Measurements from ENCODE around the gene CHMP2B. TPM values are rescaled to one million over a fixed set of nuclear protein-coding genes. Genes with fewer than 3 reads are reported as not detected.

The CHMP2B gene
- 10 to 100 TPM; 28.4 to 29.0 TPM for total RNA-seq

DNA sequence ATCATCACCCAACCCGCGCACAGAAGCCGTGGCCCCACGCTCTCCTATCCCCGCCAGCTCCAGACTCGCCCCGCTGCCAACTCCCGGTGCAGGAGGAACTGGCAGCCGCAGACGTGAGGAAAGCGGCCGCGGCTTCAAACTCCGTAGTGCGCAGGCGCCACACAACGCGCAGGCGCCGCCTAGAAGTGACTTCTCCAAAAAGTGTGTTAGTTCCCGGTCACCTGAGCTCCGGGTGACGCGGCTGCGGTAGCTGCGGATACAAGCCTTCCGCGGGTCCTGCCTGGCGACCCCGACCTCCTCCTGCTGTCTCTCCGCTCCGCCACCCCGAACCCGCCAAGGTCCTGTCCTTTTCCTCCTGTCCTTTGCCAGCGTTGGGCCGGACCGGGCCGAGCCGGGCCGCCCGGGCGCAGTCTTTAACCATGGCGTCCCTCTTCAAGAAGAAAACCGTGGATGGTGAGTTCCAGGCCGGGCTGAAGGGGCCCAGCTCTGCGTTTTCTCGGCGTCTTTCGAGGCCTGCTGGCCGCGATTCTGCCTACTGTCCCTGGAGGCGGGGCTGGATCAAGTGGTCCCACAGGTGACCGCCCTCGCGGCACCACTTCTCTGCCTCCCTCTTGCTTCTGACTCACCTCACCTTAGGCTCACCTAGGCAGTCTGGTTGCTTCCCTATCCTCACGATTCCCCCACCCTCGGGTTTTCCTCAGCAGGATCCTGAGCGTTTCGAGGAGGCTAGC lies at the start of gene CHMP2B:
CHMP2B (plus strand) TSS at position 206 of the 731 bp plus-strand sequence; CDS start at position 420, 214 bp downstream.
- Mint-ChIP-seq H3K9me3 (peaks cover 4% of the 10 kb centered on the region), H3K36me3 (peaks cover 5% of the 10 kb centered on the region), H3K27ac (peak within 1 kb of the TSS; percentile 89), H3K4me3 (peak within 1 kb of the TSS; percentile 89), H3K27me3 (peaks cover 3% of the 10 kb centered on the region), H3K4me1 (ENCODE audit: low read depth) (peaks cover 33% of the 10 kb centered on the region)
- peak; percentile 94 for DNase-seq
- intact Hi-C loops (cut with micrococcal nuclease), result loop anchor here (1.0 to 2.0 kb wide), 2 partner anchors 106 to 832 kb away; partner anchors contain the start of genes CGGBP1 and ZNF654
- POLR2A ChIA-PET, result interaction anchor here (0.9 to 1.2 kb wide), 2 partner anchors 16 to 922 kb away, joined by 3 read pairs; partner anchors contain the start of gene C3orf38
- CTCF ChIA-PET, result interaction anchor here (1.5 kb wide), 1 partner anchor 33 kb away, joined by 4 read pairs; no protein-coding TSS in a partner anchor

DNA sequence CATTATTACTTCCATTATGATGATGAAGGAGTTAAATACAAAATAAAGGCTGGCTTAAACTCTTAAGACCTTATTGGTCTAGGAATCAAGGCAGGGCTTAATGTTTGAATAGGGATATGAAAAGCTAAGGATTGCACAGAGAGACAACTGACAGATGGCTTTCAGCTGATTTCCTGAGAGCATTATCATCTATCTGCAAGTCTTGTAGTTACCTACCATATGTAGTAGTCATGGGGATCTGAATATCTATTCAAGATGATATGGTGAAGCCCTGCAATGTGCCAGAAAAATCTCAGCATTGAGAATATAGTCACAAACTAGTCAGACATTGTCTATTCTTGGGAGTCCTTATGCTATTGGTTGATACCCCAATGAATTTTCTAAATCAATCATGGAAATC lies 47.5 kb upstream of the CHMP2B start:
- no peaks in the 10 kb centered on the region for H3K36me3 Mint-ChIP-seq
- no peak for DNase-seq
- no peak overlapping the region for H3K4me3 Mint-ChIP-seq
- H3K27me3 Mint-ChIP-seq, result peaks cover 3% of the 10 kb centered on the region
- H3K27ac Mint-ChIP-seq, result no peak overlapping the region
- ChIA-PET POLR2A (no interaction called here), CTCF (interaction anchor here (1.5 kb wide), 1 partner anchor 12 kb away, joined by 8 read pairs; no protein-coding TSS in a partner anchor)
- no peaks in the 10 kb centered on the region for H3K9me3 Mint-ChIP-seq
- intact Hi-C loops (cut with micrococcal nuclease), result no loop called here
- H3K4me1 Mint-ChIP-seq (ENCODE audit: low read depth), result no peaks in the 10 kb centered on the region

DNA sequence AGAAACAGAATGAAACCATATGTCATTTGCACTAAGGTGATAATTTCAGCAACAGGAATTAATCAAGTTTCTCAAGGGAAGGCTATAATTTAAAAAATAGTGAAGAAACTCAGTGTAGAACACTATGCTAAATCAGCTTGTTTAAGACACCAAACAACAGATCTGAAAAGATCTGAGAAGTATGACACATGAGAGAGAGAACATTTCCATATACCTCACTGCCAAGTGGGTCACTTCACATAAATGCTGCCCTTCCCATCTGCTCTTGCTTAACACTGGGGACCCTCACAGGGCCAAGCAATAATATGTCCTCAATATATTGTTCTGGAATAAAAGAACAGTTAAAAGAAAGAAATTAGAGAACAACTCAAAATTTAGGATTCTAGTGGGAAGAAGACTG lies 45.6 kb upstream of the CHMP2B start:
- Mint-ChIP-seq H3K9me3 (no peaks in the 10 kb centered on the region), H3K4me3 (no peak overlapping the region), H3K27ac (no peak overlapping the region), H3K36me3 (no peaks in the 10 kb centered on the region), H3K4me1 (ENCODE audit: low read depth) (no peaks in the 10 kb centered on the region), H3K27me3 (peaks cover 3% of the 10 kb centered on the region)
- ChIA-PET POLR2A (no interaction called here), CTCF (interaction anchor here (1.0 kb wide), 1 partner anchor 14 kb away, joined by 3 read pairs; no protein-coding TSS in a partner anchor)
- DNase-seq, result no peak
- intact Hi-C loops (cut with micrococcal nuclease), result no loop called here

- CTCF ChIA-PET, result interaction anchor here (1.0 kb wide), 1 partner anchor 14 kb away, joined by 3 read pairs; no protein-coding TSS in a partner anchor
- intact Hi-C loops (cut with micrococcal nuclease), result no loop called here
- POLR2A ChIA-PET, result no interaction called here
- peaks cover 3% of the 10 kb centered on the region for H3K27me3 Mint-ChIP-seq
- no peak overlapping the region for H3K4me3 Mint-ChIP-seq
- no peaks in the 10 kb centered on the region for H3K36me3 Mint-ChIP-seq
- H3K27ac Mint-ChIP-seq, result no peak overlapping the region
- H3K4me1 Mint-ChIP-seq (ENCODE audit: low read depth), result no peaks in the 10 kb centered on the region
- no peak for DNase-seq
- no peaks in the 10 kb centered on the region for H3K9me3 Mint-ChIP-seq
Measured at GRCh38 chr3:87182023-87182422, 45.1 kb upstream of the CHMP2B start.

DNA sequence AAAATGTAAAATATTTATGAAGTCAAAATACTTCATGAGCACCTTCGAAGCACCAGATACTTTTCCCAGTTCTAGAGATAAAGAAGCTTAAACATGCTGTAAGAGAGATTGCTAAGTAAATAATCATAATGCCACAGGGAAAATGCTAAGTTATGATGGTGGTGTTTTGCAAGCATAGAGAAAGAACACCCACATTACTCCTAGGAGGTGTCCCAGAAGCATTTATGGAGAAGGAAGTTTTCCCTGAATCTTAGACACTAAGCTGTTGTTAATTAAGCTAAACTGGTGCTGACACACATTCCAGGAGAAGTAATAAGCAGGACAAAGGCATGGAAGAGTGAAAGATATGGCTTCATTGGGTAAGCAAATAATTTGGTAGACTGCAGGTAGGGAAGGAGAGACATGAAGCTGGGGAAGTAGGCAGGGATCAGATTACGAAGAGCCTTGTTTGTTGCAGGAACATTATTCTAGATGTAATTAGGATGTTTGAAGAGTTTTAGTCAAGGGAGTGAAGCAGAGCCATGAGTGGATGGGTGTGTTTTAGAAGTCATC lies 40.4 kb upstream of the CHMP2B start:
- ChIA-PET POLR2A (no interaction called here), CTCF (no interaction called here)
- Mint-ChIP-seq H3K4me3 (no peak overlapping the region), H3K9me3 (no peaks in the 10 kb centered on the region), H3K27me3 (no peaks in the 10 kb centered on the region), H3K36me3 (no peaks in the 10 kb centered on the region), H3K27ac (no peak overlapping the region), H3K4me1 (ENCODE audit: low read depth) (no peaks in the 10 kb centered on the region)
- intact Hi-C loops (cut with micrococcal nuclease), result no loop called here
- DNase-seq, result no peak

DNA sequence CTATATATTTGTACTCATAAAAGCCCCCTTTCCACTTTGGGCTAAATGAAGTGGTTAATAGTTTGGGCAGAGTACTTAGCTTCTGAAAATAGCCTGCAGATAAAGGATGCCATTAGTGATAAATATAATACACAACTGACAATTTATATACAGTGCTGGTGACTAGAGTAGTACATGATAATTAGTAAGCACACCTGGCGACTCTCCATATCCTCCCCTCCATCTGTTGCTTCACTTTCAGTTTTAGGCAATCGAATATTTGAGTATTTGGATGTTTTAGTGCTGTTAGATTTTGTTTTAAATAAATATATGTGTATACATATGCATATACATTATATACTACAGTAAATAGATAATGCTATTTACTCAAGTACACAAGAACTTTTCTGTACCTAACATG lies 35.9 kb upstream of the CHMP2B start:
- Mint-ChIP-seq H3K36me3 (no peaks in the 10 kb centered on the region), H3K27ac (no peak overlapping the region), H3K4me3 (no peak overlapping the region), H3K27me3 (no peaks in the 10 kb centered on the region), H3K4me1 (ENCODE audit: low read depth) (no peaks in the 10 kb centered on the region), H3K9me3 (peaks cover 7% of the 10 kb centered on the region)
- no peak for DNase-seq
- intact Hi-C loops (cut with micrococcal nuclease), result no loop called here
- ChIA-PET CTCF (no interaction called here), POLR2A (no interaction called here)

GRCh38 chr3:87191641-87192040 lies 35.5 kb upstream of the CHMP2B start:
- H3K36me3 Mint-ChIP-seq, result no peaks in the 10 kb centered on the region
- ChIA-PET CTCF (no interaction called here), POLR2A (no interaction called here)
- H3K9me3 Mint-ChIP-seq, result peaks cover 12% of the 10 kb centered on the region
- H3K4me1 Mint-ChIP-seq (ENCODE audit: low read depth), result no peaks in the 10 kb centered on the region
- no peak overlapping the region for H3K4me3 Mint-ChIP-seq
- H3K27me3 Mint-ChIP-seq, result no peaks in the 10 kb centered on the region
- no peak for DNase-seq
- no peak overlapping the region for H3K27ac Mint-ChIP-seq
- intact Hi-C loops (cut with micrococcal nuclease), result no loop called here

- H3K4me1 Mint-ChIP-seq (ENCODE audit: low read depth), result no peaks in the 10 kb centered on the region
- intact Hi-C loops (cut with micrococcal nuclease), result no loop called here
- no peaks in the 10 kb centered on the region for H3K27me3 Mint-ChIP-seq
- H3K27ac Mint-ChIP-seq, result no peak overlapping the region
- ChIA-PET POLR2A (no interaction called here), CTCF (no interaction called here)
- DNase-seq, result no peak
- peaks cover 17% of the 10 kb centered on the region for H3K9me3 Mint-ChIP-seq
- H3K36me3 Mint-ChIP-seq, result no peaks in the 10 kb centered on the region
- H3K4me3 Mint-ChIP-seq, result no peak overlapping the region
Measured at GRCh38 chr3:87196879-87197278, 30.2 kb upstream of the CHMP2B start.

GRCh38 chr3:87197531-87197930 lies 29.6 kb upstream of the CHMP2B start:
- no peaks in the 10 kb centered on the region for H3K4me1 Mint-ChIP-seq (ENCODE audit: low read depth)
- intact Hi-C loops (cut with micrococcal nuclease), result no loop called here
- H3K4me3 Mint-ChIP-seq, result no peak overlapping the region
- POLR2A ChIA-PET, result no interaction called here
- no peak overlapping the region for H3K27ac Mint-ChIP-seq
- H3K9me3 Mint-ChIP-seq, result peaks cover 17% of the 10 kb centered on the region
- CTCF ChIA-PET, result no interaction called here
- no peaks in the 10 kb centered on the region for H3K36me3 Mint-ChIP-seq
- no peak for DNase-seq
- no peaks in the 10 kb centered on the region for H3K27me3 Mint-ChIP-seq

DNA sequence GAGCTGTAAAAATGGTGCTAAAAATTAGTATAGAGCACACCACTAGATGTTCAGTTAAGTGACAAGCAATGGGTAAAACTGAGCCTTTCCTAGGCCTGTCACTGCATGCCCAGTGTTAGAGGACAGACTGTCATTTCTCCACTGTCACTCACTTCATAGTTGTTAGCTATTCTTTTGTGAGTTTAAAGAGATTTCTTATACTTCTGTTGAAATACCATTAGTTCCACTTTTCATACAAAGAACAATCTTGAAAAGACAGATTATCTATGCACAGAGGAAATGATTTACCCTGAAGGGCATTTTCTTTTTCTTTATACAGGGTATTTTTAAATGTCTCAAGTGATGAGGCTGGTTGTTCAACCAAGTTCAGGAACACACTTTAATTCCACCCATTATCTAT lies 28.3 kb upstream of the CHMP2B start:
- Mint-ChIP-seq H3K27ac (no peak overlapping the region), H3K4me1 (ENCODE audit: low read depth) (no peaks in the 10 kb centered on the region)

GRCh38 chr3:87199628-87200027 lies 27.5 kb upstream of the CHMP2B start:
- H3K9me3 Mint-ChIP-seq, result peaks cover 17% of the 10 kb centered on the region
- ChIA-PET POLR2A (no interaction called here), CTCF (no interaction called here)
- no peak for DNase-seq
- H3K4me1 Mint-ChIP-seq (ENCODE audit: low read depth), result no peaks in the 10 kb centered on the region
- H3K27me3 Mint-ChIP-seq, result peaks cover 3% of the 10 kb centered on the region
- intact Hi-C loops (cut with micrococcal nuclease), result no loop called here
- H3K36me3 Mint-ChIP-seq, result no peaks in the 10 kb centered on the region
- no peak overlapping the region for H3K4me3 Mint-ChIP-seq
- H3K27ac Mint-ChIP-seq, result no peak overlapping the region

More for the DNA sequence above, 28.3 kb upstream of the CHMP2B start:
- intact Hi-C loops (cut with micrococcal nuclease), result no loop called here
- CTCF ChIA-PET, result no interaction called here
- Mint-ChIP-seq H3K4me3 (no peak overlapping the region), H3K36me3 (no peaks in the 10 kb centered on the region), H3K27me3 (peaks cover 2% of the 10 kb centered on the region), H3K9me3 (peaks cover 17% of the 10 kb centered on the region)
- POLR2A ChIA-PET, result no interaction called here
- DNase-seq, result no peak

DNA sequence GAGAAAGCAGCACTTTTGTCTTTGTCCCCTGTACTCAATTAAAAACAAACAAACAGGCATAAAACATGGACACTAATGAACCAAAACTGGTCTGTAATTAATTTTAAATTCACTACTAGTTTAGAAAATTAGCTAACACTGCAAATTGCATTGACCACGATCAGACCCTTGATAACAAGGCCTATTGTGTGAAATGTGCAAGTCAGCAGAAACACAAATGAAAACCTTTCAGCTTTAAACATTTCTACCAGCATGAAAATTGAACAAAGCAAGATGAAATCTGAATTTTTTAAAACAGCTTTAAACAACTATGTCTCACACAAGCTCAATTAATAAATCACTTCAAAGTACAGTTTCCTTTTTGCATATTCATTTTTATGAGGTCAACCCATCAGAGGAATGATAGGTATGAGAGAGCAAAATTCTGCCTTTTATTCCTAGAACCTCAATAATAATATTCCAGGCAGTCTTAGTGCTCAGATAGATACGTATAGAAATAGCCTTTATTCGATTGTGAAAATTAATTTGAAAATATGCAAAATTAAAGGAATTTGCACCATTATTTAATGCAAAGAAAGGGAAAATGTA lies 27.0 kb upstream of the CHMP2B start:
- DNase-seq, result no peak
- ChIA-PET POLR2A (no interaction called here), CTCF (no interaction called here)
- intact Hi-C loops (cut with micrococcal nuclease), result no loop called here
- Mint-ChIP-seq H3K27ac (no peak overlapping the region), H3K4me1 (ENCODE audit: low read depth) (no peaks in the 10 kb centered on the region), H3K27me3 (peaks cover 3% of the 10 kb centered on the region), H3K4me3 (no peak overlapping the region), H3K9me3 (peaks cover 14% of the 10 kb centered on the region), H3K36me3 (no peaks in the 10 kb centered on the region)

Measured in activated CD4-positive, alpha-beta memory T cell treated with anti-CD3 and anti-CD28 coated beads for 36 hours (primary cell).